HG03135 (cell line): ENCODE data around the gene SERPINF2.
"Not testable (repeated sequence)": the region's sequence is repeated elsewhere in the genome, so short reads cannot be mapped to it uniquely, and the experiment has no call there.

Experiments used
- ATAC-seq: cut with Tn5 transposase; IDR thresholded peaks from one replicate; pipeline ENCODE4 v1.9.1; 2021; ENCODE audit warnings: mild to moderate bottlenecking, moderate library complexity; ENCODE audit not compliant: unreplicated experiment

The SERPINF2 gene

GRCh38 chr17:1716076-1716911, 26.4 kb upstream of the SERPINF2 start:
- peak; percentile 75 for ATAC-seq

- peak; percentile 46 for ATAC-seq
Observed at GRCh38 chr17:1716912-1717695, 25.6 kb upstream of the SERPINF2 start.

GRCh38 chr17:1718362-1719165, 24.1 kb upstream of the SERPINF2 start:
- no peak for ATAC-seq

- ATAC-seq = no peak
Observed at GRCh38 chr17:1720856-1721386, 21.8 kb upstream of the SERPINF2 start.

GRCh38 chr17:1722022-1722421, 20.6 kb upstream of the SERPINF2 start:
- not testable (repeated sequence) for ATAC-seq

- peak; percentile 49 for ATAC-seq
Observed at GRCh38 chr17:1724351-1724868, 18.3 kb upstream of the SERPINF2 start, which contains the start of gene WDR81. Gene WDR81 (plus strand): TSS chr17:1724704. CDS start chr17:1724960, 256 bp downstream.

- peak; percentile 25 for ATAC-seq
Observed at GRCh38 chr17:1724869-1725641, 17.6 kb upstream of the SERPINF2 start.

- no peak for ATAC-seq
Observed at GRCh38 chr17:1725642-1726511, 16.8 kb upstream of the SERPINF2 start.

GRCh38 chr17:1726626-1727257, 15.9 kb upstream of the SERPINF2 start:
- no peak for ATAC-seq

GRCh38 chr17:1727258-1727789, 15.3 kb upstream of the SERPINF2 start:
- no peak for ATAC-seq

GRCh38 chr17:1727876-1728630, 14.6 kb upstream of the SERPINF2 start:
- ATAC-seq = no peak

GRCh38 chr17:1729966-1730325, 12.7 kb upstream of the SERPINF2 start:
- no peak for ATAC-seq

- ATAC-seq = no peak
Observed at GRCh38 chr17:1730326-1731193, 12.1 kb upstream of the SERPINF2 start.

- no peak for ATAC-seq
Observed at GRCh38 chr17:1731194-1731506, 11.5 kb upstream of the SERPINF2 start.

- no peak for ATAC-seq
Observed at GRCh38 chr17:1732241-1732832, 10.3 kb upstream of the SERPINF2 start.

GRCh38 chr17:1732833-1733321, 9.8 kb upstream of the SERPINF2 start:
- no peak for ATAC-seq
